Measurements from ENCODE around the gene GAS2. TPM values are rescaled to one million over a fixed set of nuclear protein-coding genes. Genes with fewer than 3 reads are reported as not detected.

Gene GAS2
- total RNA-seq, 1 experiment from 2014 or later: 0.12 TPM

DNA sequence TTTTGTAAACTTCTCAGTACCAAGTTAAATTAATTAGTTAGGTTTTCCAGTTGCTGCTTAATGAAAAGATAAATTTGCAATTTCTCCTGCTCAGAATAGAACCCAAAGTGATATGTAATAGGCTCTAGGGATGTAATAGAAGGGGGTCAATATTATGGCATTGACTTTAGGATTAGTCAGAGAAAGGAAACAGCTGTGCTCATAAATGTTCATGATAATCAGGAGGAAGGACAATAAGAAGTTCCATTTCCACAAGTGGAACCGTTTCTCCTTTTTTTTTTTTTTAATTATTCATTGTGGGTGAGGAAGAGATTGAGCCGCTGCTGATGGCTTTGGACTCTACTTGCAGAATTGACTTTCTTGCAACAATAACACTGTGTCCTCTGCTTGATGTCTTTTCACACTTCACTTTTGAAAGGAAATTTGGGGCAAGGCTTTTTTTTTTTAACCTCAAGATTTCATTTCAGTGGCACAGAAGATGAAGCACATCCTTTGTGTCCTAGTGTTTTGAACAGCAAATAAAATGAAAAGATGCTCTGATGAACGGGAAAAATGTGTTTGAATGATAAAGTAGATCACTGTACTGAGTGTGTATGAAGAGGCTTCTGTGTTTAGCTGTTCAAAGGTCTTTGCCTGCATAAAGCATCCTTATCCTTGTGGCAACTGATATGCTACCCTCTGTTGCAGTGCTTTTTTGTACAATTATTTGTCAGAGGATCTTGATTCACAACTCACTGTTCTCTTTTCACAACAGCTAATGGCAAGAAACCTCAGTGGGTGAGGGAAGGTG is 62.4 kb downstream of the GAS2 start:
- DNase-seq (ENCODE audit: low spot score): no peak

DNA sequence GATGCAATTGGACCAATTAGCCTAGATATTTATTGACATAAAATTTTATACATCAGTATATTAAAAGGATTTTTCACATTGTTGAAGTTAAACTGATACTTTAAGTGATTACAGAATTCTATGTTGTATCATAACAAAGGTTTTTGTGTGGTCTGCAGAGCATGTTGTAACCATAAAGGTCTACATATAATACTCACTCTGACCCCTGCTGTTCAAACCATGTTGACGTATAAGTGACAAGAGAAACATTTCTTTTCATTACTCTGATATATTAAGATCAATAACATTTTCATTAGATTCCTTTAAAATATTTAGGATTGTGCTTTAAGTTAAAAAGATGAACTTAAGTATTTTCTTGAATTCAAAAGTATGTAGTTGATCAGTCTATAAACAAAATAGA is 63.9 kb downstream of the GAS2 start:
- DNase-seq (ENCODE audit: low spot score): no peak

- DNase-seq (ENCODE audit: low spot score): no peak
These were observed 66.2 kb downstream of the GAS2 start for GRCh38 chr11:22732588-22732987.

- no peak for DNase-seq (ENCODE audit: low spot score)
These were observed 67.3 kb downstream of the GAS2 start for GRCh38 chr11:22733475-22734248.

DNA sequence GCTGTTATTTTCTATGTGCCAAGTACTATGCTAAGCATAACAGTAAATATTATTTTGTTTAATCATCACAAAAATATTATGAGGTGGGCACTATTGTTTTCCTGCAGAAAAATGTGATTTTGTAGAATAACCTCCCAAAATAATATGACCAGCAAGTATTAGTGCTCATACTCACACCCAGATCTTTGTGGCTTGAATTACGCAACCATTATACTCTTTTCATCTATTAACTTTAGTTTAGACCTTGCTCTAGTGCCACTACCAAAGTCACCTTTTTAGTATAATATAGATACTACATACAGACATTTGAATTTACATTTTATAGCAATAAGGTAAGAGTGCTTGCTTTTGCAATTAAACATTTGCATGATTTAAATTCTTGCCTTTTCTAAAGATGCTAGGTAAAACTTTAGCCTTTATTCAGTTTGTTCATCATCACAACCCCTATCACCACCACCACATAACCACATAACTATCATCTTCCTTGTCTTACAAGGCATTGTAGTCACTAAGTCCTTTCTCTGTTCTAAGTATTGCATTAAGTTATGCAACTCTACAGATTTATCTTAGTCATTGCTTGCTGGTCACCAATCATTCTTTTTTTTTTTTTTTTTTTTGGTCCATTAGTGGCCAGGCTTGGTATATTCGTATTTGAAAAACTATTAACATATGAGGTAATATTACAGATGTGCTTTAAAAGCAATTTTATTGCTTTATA is 68.4 kb downstream of the GAS2 start:
- DNase-seq (ENCODE audit: low spot score): no peak

DNA sequence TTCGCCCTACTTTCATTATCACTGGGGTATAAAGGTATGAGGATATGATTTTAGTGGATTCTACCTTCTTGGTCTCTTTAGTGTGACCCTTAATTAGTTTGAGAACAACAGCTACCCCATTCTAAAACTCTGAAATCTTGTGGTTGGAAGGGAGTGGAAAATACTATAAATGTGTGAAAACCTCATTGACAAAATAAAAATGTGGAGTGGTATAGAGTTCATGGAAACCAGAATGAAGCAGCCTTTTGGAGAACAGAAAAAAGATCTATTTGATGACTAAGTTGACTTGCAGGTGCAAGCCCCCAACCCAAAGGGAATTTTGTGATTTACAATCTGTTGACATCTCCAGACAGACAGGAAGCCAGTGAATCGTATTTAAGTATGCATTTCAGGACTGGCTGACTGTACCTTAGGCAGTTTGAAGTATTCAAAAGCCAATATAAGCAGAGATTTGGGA is 75.8 kb downstream of the GAS2 start:
- DNase-seq (ENCODE audit: low spot score): no peak

DNA sequence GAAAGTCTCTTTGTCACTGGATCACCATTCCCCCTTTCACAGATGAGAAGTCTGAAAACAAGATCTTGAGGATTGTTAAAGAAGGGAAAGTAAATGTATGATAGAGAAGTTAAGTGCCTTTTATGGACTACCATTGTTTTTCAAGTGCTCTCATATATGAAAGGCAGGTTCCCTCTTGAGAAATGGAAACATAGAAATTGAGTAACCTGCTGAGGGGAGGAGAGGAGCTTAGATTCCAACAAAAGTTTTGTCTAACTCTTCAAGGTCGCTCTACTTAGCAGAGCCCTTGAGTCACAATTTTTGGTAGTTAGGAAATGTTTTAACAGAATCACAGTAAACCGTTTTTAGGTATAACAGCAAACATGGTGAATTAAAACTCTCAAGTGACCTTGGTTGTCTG is 83.1 kb downstream of the GAS2 start:
- no peak for DNase-seq (ENCODE audit: low spot score)

GRCh38 chr11:22752908-22753310 is 86.5 kb downstream of the GAS2 start:
- DNase-seq (ENCODE audit: low spot score): no peak

DNA sequence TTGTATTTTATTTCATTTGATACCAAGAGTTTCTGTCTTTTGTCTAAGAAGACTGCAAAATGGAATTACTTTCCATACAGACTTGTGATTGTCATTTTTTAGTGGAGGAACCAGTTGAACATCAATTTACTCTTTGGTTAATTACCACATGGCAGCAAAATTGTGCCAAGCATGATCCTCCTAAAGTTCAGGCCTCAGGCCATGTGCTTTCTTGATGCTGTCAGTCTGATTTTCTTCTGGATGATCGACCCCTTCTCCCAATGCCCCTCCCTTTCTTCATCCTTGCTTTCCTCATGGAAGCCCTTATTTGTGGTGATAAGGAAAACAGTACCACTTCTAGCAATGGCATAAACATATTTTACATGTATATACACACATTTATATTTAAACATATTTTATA is 87.0 kb downstream of the GAS2 start:
- DNase-seq (ENCODE audit: low spot score): no peak

DNA sequence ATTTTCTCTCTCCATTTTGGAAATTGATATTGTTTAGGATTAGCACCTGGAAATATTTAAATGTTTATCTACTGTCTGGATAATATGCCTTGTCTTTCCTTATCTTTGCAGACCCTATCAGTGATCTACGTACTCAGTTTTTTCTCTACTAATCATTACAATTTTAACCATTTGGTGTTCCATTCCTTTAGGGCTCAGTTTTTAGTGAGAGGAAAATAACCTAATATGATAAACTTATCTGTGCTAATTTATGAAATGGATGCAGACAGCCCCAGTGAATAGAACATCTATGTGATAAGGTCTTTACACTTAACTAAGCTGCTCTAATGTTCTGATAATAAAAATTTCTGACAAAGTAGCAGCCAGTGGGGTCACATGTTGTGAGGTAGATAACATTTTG is 94.7 kb downstream of the GAS2 start:
- DNase-seq (ENCODE audit: low spot score): no peak

GRCh38 chr11:22763166-22763565 is 96.8 kb downstream of the GAS2 start:
- DNase-seq (ENCODE audit: low spot score): no peak

GRCh38 chr11:22764735-22765134 is 98.3 kb downstream of the GAS2 start:
- no peak for DNase-seq (ENCODE audit: low spot score)

- no peak for DNase-seq (ENCODE audit: low spot score)
These were observed 101.9 kb downstream of the GAS2 start for GRCh38 chr11:22768281-22768680.

DNA sequence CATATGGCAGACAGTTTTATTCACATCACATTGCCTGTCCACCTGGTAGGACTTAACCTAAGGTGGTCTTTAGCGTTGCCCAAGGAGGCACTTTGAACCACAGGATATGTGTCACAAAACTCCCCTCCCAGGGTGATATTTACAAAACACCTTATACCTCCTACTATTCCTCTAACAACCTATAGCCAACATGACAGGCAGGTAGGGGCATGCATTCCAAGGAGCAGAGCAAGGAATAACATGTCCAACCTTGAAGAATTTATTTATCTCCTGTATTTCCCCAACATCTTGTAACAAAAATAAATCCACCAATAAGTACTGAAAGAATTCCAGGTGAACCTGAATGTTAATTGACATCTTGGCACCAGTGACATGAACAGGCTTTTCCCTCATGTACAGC is 102.7 kb downstream of the GAS2 start:
- no peak for DNase-seq (ENCODE audit: low spot score)

DNA sequence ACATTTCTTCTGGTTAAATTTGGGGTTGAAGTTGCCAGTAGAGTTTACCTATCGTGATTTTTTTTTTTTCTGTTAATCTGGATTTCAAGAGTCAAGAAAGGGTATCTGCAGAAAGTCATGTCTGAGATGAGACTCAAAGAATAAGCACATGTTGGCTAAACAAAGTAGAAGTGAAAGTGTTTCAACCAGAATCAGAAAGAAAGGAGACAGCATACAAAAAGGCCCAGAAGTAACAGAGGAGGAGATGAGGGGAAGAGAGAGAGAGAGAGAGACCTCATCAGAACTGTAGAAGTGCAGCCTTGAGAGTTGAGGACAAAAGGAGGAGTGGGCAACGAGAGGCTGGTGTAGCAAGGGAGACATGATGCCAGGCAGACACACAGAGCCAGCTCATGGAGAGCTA is 108.3 kb downstream of the GAS2 start:
- DNase-seq (ENCODE audit: low spot score): no peak

GRCh38 chr11:22775248-22775647 is 108.8 kb downstream of the GAS2 start:
- no peak for DNase-seq (ENCODE audit: low spot score)

GRCh38 chr11:22778642-22779041 is 112.2 kb downstream of the GAS2 start:
- no peak for DNase-seq (ENCODE audit: low spot score)

GRCh38 chr11:22779850-22780249 is 113.4 kb downstream of the GAS2 start:
- DNase-seq (ENCODE audit: low spot score): no peak

GRCh38 chr11:22780952-22781593 is 114.7 kb downstream of the GAS2 start:
- no peak for DNase-seq (ENCODE audit: low spot score)

GRCh38 chr11:22785251-22785650 is 118.8 kb downstream of the GAS2 start:
- DNase-seq (ENCODE audit: low spot score): peak; percentile 6

DNA sequence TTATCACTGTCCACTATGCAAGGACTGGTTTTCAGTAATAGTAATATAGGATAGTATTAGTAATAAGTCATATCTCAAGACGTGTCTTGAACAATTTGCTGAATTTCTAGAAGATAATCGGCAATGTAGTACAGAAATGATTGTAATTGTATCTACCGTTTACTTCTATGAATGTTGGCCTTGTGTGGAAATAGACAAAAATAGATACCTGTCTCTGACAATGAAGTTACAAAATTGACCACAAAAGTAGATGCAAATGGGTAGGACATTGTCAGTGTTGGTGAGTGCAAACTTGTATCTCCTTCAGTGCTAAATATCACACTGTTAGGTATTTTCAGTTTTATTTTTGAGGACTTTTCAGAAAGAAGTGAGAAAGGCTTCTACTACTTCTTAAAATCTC is 120.1 kb downstream of the GAS2 start:
- no peak for DNase-seq (ENCODE audit: low spot score)

DNA sequence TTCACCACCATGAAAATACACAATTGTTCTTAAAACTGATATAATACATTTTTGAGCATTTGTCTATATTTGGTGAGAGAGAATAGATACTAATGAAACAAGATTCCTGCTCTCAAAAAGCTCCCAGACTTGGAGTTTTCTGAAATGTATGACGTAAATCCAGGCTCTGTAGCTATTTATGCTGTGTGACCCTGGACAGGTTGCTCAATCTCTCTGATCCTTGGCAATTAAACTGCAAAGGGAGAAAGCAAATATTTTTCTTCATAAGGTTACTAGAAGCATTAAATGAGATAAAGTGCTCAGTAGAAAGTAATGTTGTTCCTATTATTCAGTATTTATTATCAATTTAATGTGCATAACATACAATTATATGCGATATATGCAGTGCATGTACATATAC is 120.6 kb downstream of the GAS2 start:
- DNase-seq (ENCODE audit: low spot score): no peak

Measured in A172 (cell line).